Measurements from ENCODE around the gene ORC5.

GRCh38 chr7:104240401-104240800, 32.6 kb upstream of the ORC5 start:
- TF ChIP-seq, protein P1, sequence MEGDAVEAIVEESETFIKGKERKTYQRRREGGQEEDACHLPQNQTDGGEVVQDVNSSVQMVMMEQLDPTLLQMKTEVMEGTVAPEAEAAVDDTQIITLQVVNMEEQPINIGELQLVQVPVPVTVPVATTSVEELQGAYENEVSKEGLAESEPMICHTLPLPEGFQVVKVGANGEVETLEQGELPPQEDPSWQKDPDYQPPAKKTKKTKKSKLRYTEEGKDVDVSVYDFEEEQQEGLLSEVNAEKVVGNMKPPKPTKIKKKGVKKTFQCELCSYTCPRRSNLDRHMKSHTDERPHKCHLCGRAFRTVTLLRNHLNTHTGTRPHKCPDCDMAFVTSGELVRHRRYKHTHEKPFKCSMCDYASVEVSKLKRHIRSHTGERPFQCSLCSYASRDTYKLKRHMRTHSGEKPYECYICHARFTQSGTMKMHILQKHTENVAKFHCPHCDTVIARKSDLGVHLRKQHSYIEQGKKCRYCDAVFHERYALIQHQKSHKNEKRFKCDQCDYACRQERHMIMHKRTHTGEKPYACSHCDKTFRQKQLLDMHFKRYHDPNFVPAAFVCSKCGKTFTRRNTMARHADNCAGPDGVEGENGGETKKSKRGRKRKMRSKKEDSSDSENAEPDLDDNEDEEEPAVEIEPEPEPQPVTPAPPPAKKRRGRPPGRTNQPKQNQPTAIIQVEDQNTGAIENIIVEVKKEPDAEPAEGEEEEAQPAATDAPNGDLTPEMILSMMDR (conservative IDR thresholded peaks at IDR 0.05; ENCODE audit: low read length) = no peak
- TF ChIP-seq EZH2phosphoT487 (IDR thresholded peaks at IDR 0.05; ENCODE audit: borderline replicate concordance, low read depth, low read length) = no peak

All from OCI-LY7 (cell line).